Hepatocyte (in vitro differentiated cells): ENCODE data around the gene MAST2. TPM values are rescaled to one million over a fixed set of nuclear protein-coding genes. Genes with fewer than 3 reads are reported as not detected.

Source experiments
- DNase-seq: peaks from one replicate; pipeline ENCODE4 v3.0.0-alpha.2; 2016; ENCODE audit warnings: low spot score
- H2AFZ ChIP-seq: fragments of 200-600 bp; sonication (generic); 2 replicates; pipeline ENCODE4 v1.6.0; 2016; ENCODE audit warnings: antibody characterized with exemption, mild to moderate bottlenecking
- H3K27ac ChIP-seq: fragments of 200-600 bp; sonication (generic); 2 replicates; pipeline ENCODE4 v1.5.1; 2016; ENCODE audit warnings: mild to moderate bottlenecking
- H3K27me3 ChIP-seq: fragments of 200-600 bp; sonication (generic); 2 replicates; pipeline ENCODE4 v1.6.1; 2016
- H3K36me3 ChIP-seq: fragments of 200-600 bp; sonication (generic); replicated peaks from 2 replicates; pipeline ENCODE4 v1.5.1; 2016; ENCODE audit warnings: low read depth; ENCODE audit not compliant: insufficient read depth
- H3K4me1 ChIP-seq: fragments of 200-600 bp; sonication (generic); 2 replicates; pipeline ENCODE4 v1.5.1; 2016; ENCODE audit warnings: mild to moderate bottlenecking, moderate library complexity; ENCODE audit not compliant: insufficient read depth
- H3K4me2 ChIP-seq: fragments of 200-600 bp; sonication (generic); 2 replicates; pipeline ENCODE4 v1.6.0; 2016
- H3K4me3 ChIP-seq: fragments of 200-600 bp; sonication (generic); 2 replicates; pipeline ENCODE4 v1.5.1; 2016; ENCODE audit warnings: mild to moderate bottlenecking
- H3K79me2 ChIP-seq: fragments of 200-600 bp; sonication (generic); 2 replicates; pipeline ENCODE4 v1.6.0; 2017; ENCODE audit warnings: mild to moderate bottlenecking
- H3K9me2 ChIP-seq: fragments of 200-600 bp; sonication (generic); replicated peaks from 2 replicates; pipeline ENCODE4 v1.6.0; 2017; ENCODE audit warnings: mild to moderate bottlenecking; ENCODE audit not compliant: insufficient read depth
- H3K9me3 ChIP-seq: fragments of 200-600 bp; sonication (generic); 2 replicates; pipeline ENCODE4 v1.5.1; 2016; ENCODE audit warnings: low read depth, mild to moderate bottlenecking
- H4K20me1 ChIP-seq: fragments of 200-600 bp; sonication (generic); 2 replicates; pipeline ENCODE4 v1.6.0; 2016; ENCODE audit warnings: mild to moderate bottlenecking; ENCODE audit not compliant: insufficient read depth, poor library complexity, severe bottlenecking
- CTCF ChIP-seq: fragments of 200-600 bp; sonication (generic); IDR thresholded peaks from 2 replicates; pipeline ENCODE4 v1.5.1; 2016; ENCODE audit warnings: antibody characterized with exemption, mild to moderate bottlenecking; ENCODE audit not compliant: poor library complexity
- EZH2 ChIP-seq: fragments of 200-600 bp; sonication (generic); IDR thresholded peaks from 2 replicates; pipeline ENCODE4 v1.6.1; 2016; ENCODE audit warnings: antibody characterized with exemption, mild to moderate bottlenecking, borderline replicate concordance
- EZH2phosphoT487 ChIP-seq: fragments of 200-600 bp; sonication (generic); IDR thresholded peaks from one replicate; pipeline ENCODE4 v1.6.1; 2018; ENCODE audit warnings: antibody characterized with exemption, mild to moderate bottlenecking, low read depth, moderate library complexity; ENCODE audit not compliant: unreplicated experiment, severe bottlenecking
- WGBS: methylation state at CpG from one replicate; pipeline ENCODE4 v1.1.6; 2016; ENCODE audit warnings: low lambda C conversion rate; ENCODE audit errors: missing lambda C conversion rate; 5-methylcytosine and 5-hydroxymethylcytosine counted together
- polyA plus RNA-seq: library from polyadenylated mRNA; unstranded; fragments of >200 nt; fragmentation: Nextera tagmentation; extraction: Ambion mirVana; gene quantifications from 2 replicates; pipeline ENCODE4 v1.2.1, GENCODE V29; 2016
- total RNA-seq: library from RNA; depleted of rRNA; stranded (reverse); fragments of >200 nt; gene quantifications from 2 replicates; pipeline ENCODE4 v1.2.3, GENCODE V29; 2014

Gene MAST2
- total and polyA plus RNA-seq, 2 experiments from 2014 or later: 25.8 to 33.5 TPM

GRCh38 chr1:45953934-45954847, 150.8 kb downstream of the MAST2 start:
- no peaks in the 10 kb centered on the region for H4K20me1 ChIP-seq
- no peaks in the 10 kb centered on the region for H3K9me2 ChIP-seq
- peak; percentile 83 for DNase-seq
- H3K36me3 ChIP-seq: no peaks in the 10 kb centered on the region
- peaks cover 32% of the 10 kb centered on the region for H3K4me1 ChIP-seq
- H3K27ac ChIP-seq: peak overlapping the region; percentile 92
- H3K79me2 ChIP-seq: peaks cover 9% of the 10 kb centered on the region
- no peak for TF ChIP-seq EZH2phosphoT487
- TF ChIP-seq CTCF: no peak
- TF ChIP-seq EZH2: no peak
- H3K4me3 ChIP-seq: no peak overlapping the region
- WGBS: 17% methylated on average over 9 of the region's 9 CpGs
- H3K27me3 ChIP-seq: no peaks in the 10 kb centered on the region
- no peaks in the 10 kb centered on the region for H3K9me3 ChIP-seq
- peak overlapping the region; percentile 4 for H2AFZ ChIP-seq
- H3K4me2 ChIP-seq: peak overlapping the region; percentile 67

GRCh38 chr1:45957684-45958083, 154.3 kb downstream of the MAST2 start:
- no peak overlapping the region for H3K4me3 ChIP-seq

GRCh38 chr1:45958317-45958716, 154.9 kb downstream of the MAST2 start:
- H3K36me3 ChIP-seq: no peaks in the 10 kb centered on the region
- no peaks in the 10 kb centered on the region for H3K9me2 ChIP-seq
- H3K27ac ChIP-seq: no peak overlapping the region
- H4K20me1 ChIP-seq: no peaks in the 10 kb centered on the region
- H3K79me2 ChIP-seq: peaks cover 14% of the 10 kb centered on the region
- H3K9me3 ChIP-seq: no peaks in the 10 kb centered on the region
- H3K4me3 ChIP-seq: no peak overlapping the region
- no peak overlapping the region for H3K4me2 ChIP-seq
- H3K27me3 ChIP-seq: no peaks in the 10 kb centered on the region
- TF ChIP-seq CTCF (no peak), EZH2 (no peak), EZH2phosphoT487 (no peak)
- H3K4me1 ChIP-seq: peaks cover 18% of the 10 kb centered on the region
- DNase-seq: no peak
- no peak overlapping the region for H2AFZ ChIP-seq

More at GRCh38 chr1:45957684-45958083, 154.3 kb downstream of the MAST2 start:
- Histone ChIP-seq H3K27me3 (no peaks in the 10 kb centered on the region), H3K9me3 (no peaks in the 10 kb centered on the region), H2AFZ (no peak overlapping the region), H4K20me1 (no peaks in the 10 kb centered on the region), H3K4me2 (no peak overlapping the region), H3K27ac (peak overlapping the region; percentile 20), H3K36me3 (no peaks in the 10 kb centered on the region), H3K79me2 (peaks cover 14% of the 10 kb centered on the region), H3K4me1 (peaks cover 24% of the 10 kb centered on the region), H3K9me2 (no peaks in the 10 kb centered on the region)
- 81% methylated on average over 2 of the region's 2 CpGs for WGBS
- no peak for DNase-seq
- TF ChIP-seq CTCF (no peak), EZH2phosphoT487 (no peak), EZH2 (no peak)
